DLD1 (cell line): Measurements from ENCODE around the gene HPD.
"Not testable (repeated sequence)": the region's sequence is repeated elsewhere in the genome, so short reads cannot be mapped to it uniquely, and the experiment has no call there.

Source experiments
- in situ Hi-C: cut with HindIII; loops from 2 replicates; pipeline ENCODE4 v1.10.0; 2017; ENCODE audit warnings: low sequenced_read_pairs

The HPD gene

DNA sequence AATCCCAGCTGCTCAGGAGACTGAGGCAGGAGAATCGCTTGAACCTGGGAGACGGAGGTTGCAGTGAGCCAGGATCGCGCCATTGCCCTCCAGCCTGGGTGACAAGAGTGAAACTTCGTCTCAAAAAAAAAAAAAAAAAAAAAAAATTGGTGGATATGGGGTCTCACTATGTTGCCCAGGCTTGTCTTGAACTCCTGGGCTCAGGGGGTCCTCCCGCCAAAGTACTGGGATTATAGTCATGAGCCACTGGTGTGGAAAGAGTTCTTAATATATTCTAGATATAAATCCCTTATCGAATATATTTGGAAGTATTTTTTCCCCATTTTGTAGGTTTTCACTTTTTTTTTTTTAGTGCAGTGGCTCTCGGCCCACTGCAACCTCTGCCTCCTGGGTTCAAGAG lies 10.6 kb upstream of the HPD start:
- in situ Hi-C loops: not testable (repeated sequence)

GRCh38 chr12:121866331-121866730 lies 7.7 kb upstream of the HPD start:
- in situ Hi-C loops: no loop called here

DNA sequence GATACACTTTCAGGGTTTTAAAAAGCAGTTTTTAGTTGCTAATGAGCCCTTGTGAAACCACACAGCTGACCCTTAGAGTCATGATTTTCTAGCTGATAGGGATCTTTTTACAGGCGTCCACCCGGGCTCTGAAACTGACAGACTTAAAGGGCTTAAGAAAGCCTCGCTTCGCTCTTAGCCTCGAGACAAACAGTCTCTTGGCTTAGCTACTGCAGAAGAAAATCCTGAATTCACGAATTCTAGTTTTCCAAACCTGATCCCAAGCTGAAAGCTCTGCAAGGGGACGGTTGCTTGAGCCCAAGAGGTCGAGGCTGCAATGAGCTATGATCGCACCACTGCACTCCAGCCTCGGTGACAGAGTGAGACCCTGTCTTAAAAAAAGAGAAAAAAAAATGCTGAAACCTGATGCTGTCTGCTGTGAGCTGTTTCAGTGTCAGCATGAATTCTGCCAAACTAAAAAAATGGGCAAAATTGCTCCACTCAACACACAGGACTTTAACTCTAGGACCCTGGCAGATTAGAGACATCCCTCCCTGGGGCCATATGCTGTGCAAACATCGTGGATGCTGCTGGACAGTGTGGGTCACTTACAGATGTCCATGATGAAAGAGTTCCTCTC lies 3.1 kb upstream of the HPD start:
- in situ Hi-C loops: no loop called here

DNA sequence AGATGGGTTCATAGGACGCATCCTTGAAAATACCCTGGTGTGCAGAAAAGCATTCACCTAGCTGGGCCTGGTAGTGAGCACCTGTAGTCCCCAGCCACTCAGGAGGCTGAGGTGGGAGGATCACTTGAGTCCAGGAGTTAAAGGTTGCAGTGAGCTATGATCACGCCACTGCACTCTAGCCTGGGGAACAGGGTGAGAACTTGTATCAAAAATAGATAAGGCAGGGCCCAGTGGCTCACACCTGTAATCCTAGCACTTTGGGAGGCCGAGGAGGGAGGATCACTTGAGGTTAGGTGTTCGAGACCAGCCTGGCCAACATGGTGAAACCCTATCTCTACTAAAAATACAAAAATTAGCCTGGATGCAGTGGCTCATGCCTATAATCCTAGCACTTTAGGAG lies 2.0 kb upstream of the HPD start:
- in situ Hi-C loops: not testable (repeated sequence)

DNA sequence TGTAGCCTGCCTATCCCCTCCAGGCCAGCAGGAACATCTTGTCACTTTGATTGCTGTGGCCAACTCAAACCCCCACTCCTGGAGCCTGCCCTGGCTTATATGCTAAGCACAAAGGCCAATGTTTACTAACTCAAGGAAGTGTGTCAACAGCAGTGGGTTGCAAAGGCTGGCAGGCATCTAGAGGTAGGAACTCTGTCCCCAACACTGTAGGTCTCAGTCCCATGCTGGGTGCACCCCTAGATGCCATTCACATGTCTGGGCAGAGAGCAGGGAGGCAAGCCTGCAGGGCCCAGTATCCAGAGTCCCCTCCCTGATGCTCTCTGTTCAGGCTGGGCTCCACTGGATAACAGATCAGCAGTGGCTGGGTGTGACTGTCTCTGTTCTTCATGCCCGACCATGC lies 1.6 kb upstream of the HPD start:
- in situ Hi-C loops: no loop called here

GRCh38 chr12:121858318-121858661 lies 369 bp downstream of the HPD start:
- in situ Hi-C loops: no loop called here

DNA sequence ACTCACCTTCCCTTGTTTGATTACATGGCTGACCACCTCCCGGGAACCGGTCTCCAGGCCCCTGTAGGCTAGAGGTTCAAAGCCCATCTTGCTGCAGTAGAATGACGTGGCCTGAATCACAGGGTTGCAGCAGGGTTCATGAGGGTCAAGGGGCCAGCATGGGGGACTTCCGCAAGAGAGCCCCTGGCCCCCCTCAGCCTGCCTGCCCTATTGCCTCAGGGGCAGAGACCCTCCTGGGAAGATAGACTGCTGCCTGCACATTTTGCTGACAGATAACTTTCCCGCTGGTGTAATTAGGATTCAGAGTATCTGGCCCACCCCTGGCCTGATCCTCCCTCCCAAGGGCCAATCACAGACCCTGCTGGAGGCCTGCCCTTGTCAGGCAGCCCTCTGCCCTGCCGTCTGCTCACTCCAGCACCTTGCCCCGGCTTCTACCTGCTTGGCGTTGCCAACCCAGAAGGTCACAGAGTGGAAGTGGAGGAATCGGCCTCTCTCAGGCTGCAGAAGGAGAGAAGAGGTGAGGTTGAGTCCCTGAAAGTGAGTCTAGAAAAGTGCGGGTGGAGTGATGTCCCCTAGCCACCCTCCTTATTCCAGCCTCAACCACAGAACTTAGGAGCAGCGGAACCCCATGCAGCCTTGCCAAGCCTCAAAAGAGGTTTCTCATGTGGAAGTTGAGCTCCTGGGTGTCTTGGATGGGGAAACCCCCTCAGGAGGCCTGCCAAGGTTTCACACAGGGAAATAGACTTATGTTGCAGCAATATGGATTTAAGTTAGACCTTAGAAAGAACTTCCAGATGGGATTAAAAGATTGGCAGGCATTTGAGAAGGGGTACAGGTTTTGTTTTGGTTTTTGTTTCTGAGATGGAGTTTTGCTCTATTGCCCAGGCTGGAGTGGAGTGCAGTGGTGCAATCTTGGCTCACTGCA lies 1.1 kb downstream of the HPD start:
- in situ Hi-C loops: no loop called here

DNA sequence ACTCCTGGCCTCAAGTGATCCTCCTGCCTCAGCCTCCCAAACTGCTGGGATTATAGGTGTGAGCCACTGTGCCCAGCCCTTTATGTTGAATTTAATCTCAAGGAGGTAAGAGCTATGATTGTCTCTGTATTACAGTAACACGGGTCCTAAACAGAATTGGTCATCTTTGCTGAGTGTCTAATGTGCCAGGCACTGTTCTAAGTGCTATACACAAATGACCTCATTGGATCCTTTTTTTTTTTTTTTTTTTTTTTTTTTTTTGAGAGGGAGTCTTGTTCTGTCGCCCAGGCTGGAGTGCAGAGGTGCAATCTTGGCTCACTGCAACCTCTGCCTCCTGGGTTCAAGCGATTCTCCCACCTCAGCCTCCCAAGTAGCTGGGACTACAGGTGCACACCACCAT lies 6.3 kb downstream of the HPD start:
- in situ Hi-C loops: not testable (repeated sequence)

DNA sequence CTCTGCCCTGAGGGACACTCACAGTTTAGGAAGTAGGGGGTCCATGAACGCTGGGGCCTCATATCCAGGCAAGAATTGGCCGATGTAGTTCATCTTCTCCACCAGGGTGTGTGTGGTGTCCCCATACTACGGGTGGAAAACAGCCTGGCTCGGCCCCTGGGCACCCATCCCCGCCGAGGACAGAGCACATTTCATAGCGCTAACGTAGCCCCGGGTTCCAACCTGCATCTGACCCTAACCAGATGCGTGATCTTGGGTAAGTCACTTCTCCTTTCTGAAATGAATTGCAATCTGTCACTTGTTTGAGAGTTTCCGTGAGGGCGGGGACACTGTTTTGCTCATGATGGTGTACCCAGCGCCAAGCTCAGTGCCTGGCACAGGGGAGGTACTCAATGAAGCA lies 9.0 kb downstream of the HPD start:
- in situ Hi-C loops: no loop called here

- in situ Hi-C loops: no loop called here
These were observed 9.4 kb downstream of the HPD start for GRCh38 chr12:121849211-121849610.

DNA sequence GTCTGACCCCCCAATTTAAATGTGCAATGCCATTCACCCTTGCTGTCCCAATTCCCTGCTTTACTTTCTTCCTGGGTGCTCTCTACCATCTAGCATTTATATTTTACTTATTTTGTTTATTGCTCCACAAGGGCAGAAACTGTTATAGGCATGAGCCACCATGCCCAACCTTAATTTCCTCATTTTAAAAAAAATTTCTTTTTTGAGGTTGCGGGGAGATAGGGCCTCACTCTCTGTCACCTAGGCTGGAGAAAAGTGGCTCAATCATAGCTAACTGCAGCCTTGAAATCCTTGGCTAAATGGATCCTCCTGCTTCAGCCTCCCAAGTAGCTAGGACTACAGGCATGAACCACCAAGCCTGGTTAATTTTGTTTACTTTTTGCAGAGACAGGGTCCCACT lies 13.0 kb downstream of the HPD start:
- in situ Hi-C loops: no loop called here

DNA sequence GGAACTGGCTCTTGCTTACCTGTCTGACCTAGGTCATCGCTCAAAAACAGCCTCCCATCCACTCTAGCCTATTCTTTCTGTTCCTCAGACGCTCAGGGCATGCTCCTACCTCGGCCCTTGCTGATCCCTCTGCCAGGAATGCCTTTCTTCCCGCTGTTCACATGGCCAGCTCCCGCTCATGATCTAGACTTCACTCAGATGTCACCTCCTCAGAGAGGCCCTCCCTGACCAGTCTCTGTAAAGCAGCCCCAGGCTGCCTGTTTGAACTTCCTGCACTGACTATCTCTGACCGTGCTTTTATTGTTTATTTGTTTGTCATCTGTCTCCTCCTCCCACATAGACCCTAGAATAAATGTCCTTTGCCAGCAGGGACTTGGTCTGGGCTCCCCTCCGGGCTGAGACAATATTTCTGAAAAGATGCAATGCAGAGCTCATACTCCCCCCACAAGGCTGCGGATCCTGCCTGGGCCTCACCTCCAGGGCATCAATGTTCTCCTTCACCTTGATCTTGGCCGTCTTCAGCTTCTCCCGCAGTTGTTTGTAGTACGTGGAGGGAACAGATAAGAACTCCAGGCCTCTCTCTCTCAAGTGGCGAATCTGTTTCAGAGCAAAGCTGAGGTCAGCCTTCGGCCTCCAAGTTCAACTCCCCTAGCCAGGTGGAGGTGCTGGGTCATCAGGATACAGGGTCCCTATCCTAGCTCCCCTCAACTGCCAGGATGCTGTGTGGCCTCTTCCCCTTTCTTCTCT lies 15.2 kb downstream of the HPD start:
- in situ Hi-C loops: no loop called here

- in situ Hi-C loops: no loop called here
These were observed 18.5 kb downstream of the HPD start for GRCh38 chr12:121839993-121840761.

- in situ Hi-C loops: no loop called here
These were observed 19.3 kb downstream of the HPD start for GRCh38 chr12:121839106-121839992.

- in situ Hi-C loops: no loop called here
These were observed 20.5 kb downstream of the HPD start for GRCh38 chr12:121838126-121838525.

DNA sequence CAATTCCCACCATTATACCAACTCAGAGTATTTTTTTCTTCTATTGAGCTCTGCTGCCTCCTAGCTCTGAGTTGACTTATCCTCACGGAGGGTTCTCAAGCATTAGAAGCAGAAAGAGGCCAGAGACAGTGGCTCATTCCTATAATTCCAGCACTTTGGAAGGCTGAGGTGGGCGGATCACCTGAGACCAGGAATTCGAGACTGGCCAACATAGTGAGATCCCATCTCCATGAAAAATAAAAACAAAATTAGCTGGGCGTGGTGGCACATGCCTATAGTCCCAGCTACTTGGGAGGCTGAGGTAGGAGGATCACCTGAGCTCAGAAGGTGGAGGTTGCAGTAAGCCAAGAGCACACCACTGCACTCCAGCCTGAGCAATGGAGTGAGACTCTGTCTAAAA lies 21.0 kb downstream of the HPD start:
- in situ Hi-C loops: no loop called here

- in situ Hi-C loops: no loop called here
These were observed 27.0 kb downstream of the HPD start for GRCh38 chr12:121831571-121832245.

GRCh38 chr12:121830588-121831265 lies 27.9 kb downstream of the HPD start:
- in situ Hi-C loops: no loop called here

GRCh38 chr12:121830134-121830533 lies 28.5 kb downstream of the HPD start:
- in situ Hi-C loops: no loop called here
